B cell (primary cell): ENCODE results near the gene FREM2. TPM values are rescaled to one million over a fixed set of nuclear protein-coding genes. Genes with fewer than 3 reads are reported as not detected.

Experiments
- ATAC-seq: fragments of 200-7000 bp; cut with Tn5 transposase; one replicate; pipeline ENCODE4 v1.10.0; 2021; ENCODE audit warnings: low read depth, mild to moderate bottlenecking, moderate number of reproducible peaks, moderate library complexity
- CTCF ChIA-PET: fragments of 350-600 bp; sonication (Branson Sonifier 250); formaldehyde crosslinking; loops from one replicate; lab custom pipeline; 2021; ENCODE audit warnings: antibody characterized with exemption, inconsistent platforms; lab: Charles Lee
- POLR2A ChIA-PET: fragments of 350-600 bp; sonication (Branson Sonifier 250); formaldehyde crosslinking; loops from one replicate; lab custom pipeline; 2021; ENCODE audit warnings: antibody characterized with exemption; lab: Charles Lee
- DNase-seq: peaks from one replicate; pipeline ENCODE4 v3.0.0; 2013
- H2AFZ ChIP-seq: 2 replicates; pipeline ENCODE4 v1.6.1; 2012; ENCODE audit warnings: mild to moderate bottlenecking, low read depth, low read length; ENCODE audit not compliant: insufficient read depth, poor library complexity, severe bottlenecking
- H3K27ac ChIP-seq, 2 donors: 1 replicate in 1 of 2; 2 replicates in 1 of 2; pipeline ENCODE4 v1.5.1; 2012 to 2013; ENCODE audit warnings: low read length in 2 of 2, mild to moderate bottlenecking in 2 of 2, moderate library complexity in 1 of 2
- H3K27me3 ChIP-seq, 4 experiments: fragments of 200-600 bp in 1 of 4; sonication (generic) in 1 of 4; replicated peaks in 1 of 4; 1 replicate in 2 of 4; 2 replicates in 2 of 4; pipeline versions ENCODE4 v1.6.1 to v1.7.0; 2013 to 2016; ENCODE audit warnings: low read length in 3 of 4, mild to moderate bottlenecking in 2 of 4, mixed read lengths in 1 of 4, moderate library complexity in 1 of 4; ENCODE audit not compliant: insufficient read depth in 4 of 4, control insufficient read depth in 3 of 4; ENCODE audit errors: control extremely low read depth in 1 of 4
- H3K36me3 ChIP-seq, 2 experiments: replicated peaks in 1 of 2; 1 replicate in 1 of 2; 2 replicates in 1 of 2; pipeline versions ENCODE4 v1.6.1 to v1.7.1; 2013; ENCODE audit warnings: low read length in 1 of 2; ENCODE audit not compliant: insufficient read depth in 2 of 2, control insufficient read depth in 1 of 2; ENCODE audit errors: control extremely low read depth in 1 of 2, extremely low read depth in 1 of 2
- H3K4me1 ChIP-seq, 2 donors: fragments of 200-600 bp in 1 of 2; sonication (generic) in 1 of 2; 1 replicate in 1 of 2; 2 replicates in 1 of 2; pipeline versions ENCODE4 v1.5.1 to v1.6.1; 2013 to 2017; ENCODE audit warnings: low read length in 2 of 2; ENCODE audit not compliant: control insufficient read depth in 2 of 2, insufficient read depth in 2 of 2
- H3K4me2 ChIP-seq: replicated peaks from 2 replicates; pipeline ENCODE3; 2012; ENCODE audit warnings: mild to moderate bottlenecking, low read depth, low read length; ENCODE audit not compliant: poor library complexity, severe bottlenecking
- H3K4me3 ChIP-seq, 5 experiments: fragments of 200-600 bp in 1 of 5; sonication (generic) in 1 of 5; 1 replicate in 3 of 5; 2 replicates in 2 of 5; pipeline versions ENCODE4 v1.5.1 to v1.7.0; 2011 to 2016; ENCODE audit warnings: low read length in 4 of 5, mild to moderate bottlenecking in 4 of 5, low read depth in 2 of 5, control low read depth in 1 of 5, moderate library complexity in 1 of 5; ENCODE audit not compliant: insufficient read depth in 1 of 5; ENCODE audit errors: control extremely low read depth in 1 of 5, extremely low read depth in 1 of 5
- H3K79me2 ChIP-seq: fragments of 200-600 bp; sonication (generic); one replicate; pipeline ENCODE4 v1.6.0; 2016; ENCODE audit warnings: low read length; ENCODE audit not compliant: control insufficient read depth, insufficient read depth
- H3K9ac ChIP-seq: fragments of 200-600 bp; sonication (generic); 2 replicates; pipeline ENCODE4 v1.6.1; 2017; ENCODE audit warnings: mild to moderate bottlenecking, low read length, moderate library complexity
- H3K9me3 ChIP-seq, 3 donors: one replicate each; pipeline versions ENCODE4 v1.6.1 to v1.7.1; 2013; ENCODE audit warnings: low read length in 2 of 3; ENCODE audit not compliant: control insufficient read depth in 2 of 3, insufficient read depth in 1 of 3; ENCODE audit errors: control extremely low read depth in 1 of 3
- H4K20me1 ChIP-seq: 2 replicates; pipeline ENCODE4 v1.6.0; 2012; ENCODE audit warnings: mild to moderate bottlenecking, low read length; ENCODE audit not compliant: insufficient read depth, control insufficient read depth, poor library complexity, severe bottlenecking
- H3K27ac Mint-ChIP-seq: one replicate; pipeline ENCODE4 v1.8.0; 2021; ENCODE audit warnings: mixed read lengths
- H3K27me3 Mint-ChIP-seq: one replicate; pipeline ENCODE4 v1.8.0; 2021; ENCODE audit warnings: mixed read lengths
- H3K4me1 Mint-ChIP-seq: one replicate; pipeline ENCODE4 v1.8.0; 2021; ENCODE audit warnings: mixed read lengths
- H3K4me3 Mint-ChIP-seq: one replicate; pipeline ENCODE4 v1.8.0; 2021; ENCODE audit warnings: mixed read lengths
- H3K9me3 Mint-ChIP-seq: one replicate; pipeline ENCODE4 v1.8.0; 2022; ENCODE audit warnings: mixed read lengths; ENCODE audit not compliant: insufficient read depth
- EZH2 ChIP-seq: IDR thresholded peaks from 2 replicates; pipeline ENCODE4 v1.6.1; 2012; ENCODE audit warnings: borderline replicate concordance, low read depth, mild to moderate bottlenecking, moderate library complexity, low read length; ENCODE audit not compliant: insufficient read depth, poor library complexity, severe bottlenecking
- WGBS: methylation state at CpG from one replicate; pipeline ENCODE4 v1.1.5; 2013; ENCODE audit warnings: missing lambda C conversion rate; ENCODE audit not compliant: insufficient coverage; 5-methylcytosine and 5-hydroxymethylcytosine counted together
- intact Hi-C: fragments of 100-400 bp; cut with micrococcal nuclease; formaldehyde crosslinking; loops from one replicate; pipeline ENCODE4 v1.10.0; 2022
- polyA plus RNA-seq: library from polyadenylated mRNA; depleted of rRNA; stranded (reverse); fragments of >200 nt; gene quantifications from 2 replicates; pipeline ENCODE4 v1.2.3, GENCODE V29; 2012
- total RNA-seq, 2 donors: library from RNA; stranded (reverse); fragments of 120-200 nt in 1 of 2; gene quantifications; 1 replicate in 1 of 2; 2 replicates in 1 of 2; pipeline versions ENCODE4 v1.2.3 to v1.2.4, GENCODE V29; 2013 to 2022
- TF ChIP-seq, protein P1 (sequence below): fragments of 200-600 bp; IDR thresholded peaks from one replicate; pipeline ENCODE4 v1.8.0; 2022; ENCODE audit warnings: antibody characterized with exemption, mild to moderate bottlenecking

FREM2 gene
- total and polyA plus RNA-seq, 2 donors (not counting 1 experiment from before 2014, with no cell fraction given), result not detected

DNA sequence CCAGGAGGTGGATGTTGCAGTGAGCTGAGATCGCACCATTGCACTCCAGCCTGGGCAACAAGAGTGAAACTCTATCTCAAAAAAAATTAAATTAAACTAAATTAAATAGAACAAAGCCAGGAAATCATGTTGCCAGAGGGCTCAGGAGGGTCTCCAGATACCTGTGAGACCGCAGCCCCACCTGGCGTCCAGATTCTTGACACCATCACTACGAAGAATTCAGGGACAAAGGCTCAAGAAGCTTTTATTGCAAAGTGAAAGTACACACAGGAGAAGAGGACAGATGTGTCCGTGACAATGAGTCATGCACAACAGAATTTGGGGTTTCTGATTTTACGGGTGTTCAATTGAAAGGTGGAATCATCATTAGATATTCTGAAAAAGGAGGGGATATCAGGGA lies 227.2 kb downstream of the FREM2 start:
- TF ChIP-seq, protein P1, sequence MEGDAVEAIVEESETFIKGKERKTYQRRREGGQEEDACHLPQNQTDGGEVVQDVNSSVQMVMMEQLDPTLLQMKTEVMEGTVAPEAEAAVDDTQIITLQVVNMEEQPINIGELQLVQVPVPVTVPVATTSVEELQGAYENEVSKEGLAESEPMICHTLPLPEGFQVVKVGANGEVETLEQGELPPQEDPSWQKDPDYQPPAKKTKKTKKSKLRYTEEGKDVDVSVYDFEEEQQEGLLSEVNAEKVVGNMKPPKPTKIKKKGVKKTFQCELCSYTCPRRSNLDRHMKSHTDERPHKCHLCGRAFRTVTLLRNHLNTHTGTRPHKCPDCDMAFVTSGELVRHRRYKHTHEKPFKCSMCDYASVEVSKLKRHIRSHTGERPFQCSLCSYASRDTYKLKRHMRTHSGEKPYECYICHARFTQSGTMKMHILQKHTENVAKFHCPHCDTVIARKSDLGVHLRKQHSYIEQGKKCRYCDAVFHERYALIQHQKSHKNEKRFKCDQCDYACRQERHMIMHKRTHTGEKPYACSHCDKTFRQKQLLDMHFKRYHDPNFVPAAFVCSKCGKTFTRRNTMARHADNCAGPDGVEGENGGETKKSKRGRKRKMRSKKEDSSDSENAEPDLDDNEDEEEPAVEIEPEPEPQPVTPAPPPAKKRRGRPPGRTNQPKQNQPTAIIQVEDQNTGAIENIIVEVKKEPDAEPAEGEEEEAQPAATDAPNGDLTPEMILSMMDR, result no peak
- TF ChIP-seq EZH2, result no peak
- Histone ChIP-seq H4K20me1 (no peaks in the 10 kb centered on the region), H3K27me3 (no peaks in the 10 kb centered on the region), H3K9ac (no peak overlapping the region), H3K79me2 (no peaks in the 10 kb centered on the region), H3K4me2 (no peak overlapping the region), H3K4me3 (no peak overlapping the region), H3K9me3 (no peaks in the 10 kb centered on the region), H2AFZ (no peak overlapping the region), H3K27ac (no peak overlapping the region), H3K36me3 (no peaks in the 10 kb centered on the region), H3K4me1 (no peaks in the 10 kb centered on the region)
- intact Hi-C loops, result no loop called here
- POLR2A ChIA-PET, result no interaction called here
- peaks cover 2% of the 10 kb centered on the region for H3K27me3 Mint-ChIP-seq
- H3K4me1 Mint-ChIP-seq, result no peaks in the 10 kb centered on the region
- 97% methylated on average over 5 of the region's 6 CpGs for WGBS
- H3K4me3 Mint-ChIP-seq, result no peak overlapping the region
- H3K9me3 Mint-ChIP-seq, result no peaks in the 10 kb centered on the region
- H3K27ac Mint-ChIP-seq, result no peak overlapping the region
- no peak for ATAC-seq
- DNase-seq, result no peak
- CTCF ChIA-PET, result no interaction called here

DNA sequence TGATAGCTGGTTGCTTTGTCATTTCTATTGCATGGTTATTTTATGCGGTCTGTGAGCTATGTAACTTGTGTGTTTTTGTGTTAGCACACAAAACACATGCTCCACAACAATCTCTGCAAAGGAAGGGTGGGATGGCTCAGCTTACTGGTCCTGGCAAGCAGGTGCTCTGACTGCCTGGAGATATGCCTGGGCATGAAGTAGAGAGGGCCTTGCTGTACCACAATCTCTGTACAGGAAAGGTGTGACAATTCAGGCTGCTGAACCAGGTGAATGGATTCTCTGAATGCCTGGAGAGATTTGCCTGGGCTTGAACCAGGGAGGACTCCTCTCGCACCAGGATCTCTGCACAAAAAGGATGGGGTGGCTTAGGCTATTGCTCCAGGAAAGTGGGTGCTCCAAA lies 234.2 kb downstream of the FREM2 start:
- no peak overlapping the region for H3K4me2 ChIP-seq
- DNase-seq (no peak), ATAC-seq (no peak)
- H3K27me3 ChIP-seq, result peaks cover 0 to 11% (median 2%) of the 10 kb centered on the region in 4 experiments
- no peaks in the 10 kb centered on the region for H3K79me2 ChIP-seq
- WGBS, result no CpG with 5 or more reads among the region's 2 CpGs
- H3K36me3 ChIP-seq, result no peaks in the 10 kb centered on the region
- H3K4me3 ChIP-seq, result no peak overlapping the region
- H3K4me3 Mint-ChIP-seq, result no peak overlapping the region
- intact Hi-C loops, result no loop called here
- peaks cover 0 to 6% (median 0%) of the 10 kb centered on the region in 3 donors for H3K9me3 ChIP-seq
- no peak overlapping the region for H3K27ac Mint-ChIP-seq
- CTCF ChIA-PET, result no interaction called here
- no peaks in the 10 kb centered on the region for H3K4me1 ChIP-seq
- no peak overlapping the region for H3K27ac ChIP-seq
- no peaks in the 10 kb centered on the region for H3K4me1 Mint-ChIP-seq
- H3K9me3 Mint-ChIP-seq, result no peaks in the 10 kb centered on the region
- H3K27me3 Mint-ChIP-seq, result peaks cover 14% of the 10 kb centered on the region
- H4K20me1 ChIP-seq, result no peaks in the 10 kb centered on the region
- no peak overlapping the region for H2AFZ ChIP-seq
- POLR2A ChIA-PET, result no interaction called here
- no peak overlapping the region for H3K9ac ChIP-seq
- no peak for TF ChIP-seq EZH2
- TF ChIP-seq, protein P1, result no peak
